Thoracic aorta (tissue), 2 donors: Measurements from ENCODE around the gene PFDN4. TPM values are rescaled to one million over a fixed set of nuclear protein-coding genes. Genes with fewer than 3 reads are reported as not detected.

Experiments
- ATAC-seq: fragments of 150-250 bp; one replicate; pipeline ENCODE4 v1.8.0; 2017; ENCODE audit warnings: low read depth; ENCODE audit not compliant: insufficient number of reproducible peaks, low FRiP score
- DNase-seq: peaks from one replicate; pipeline ENCODE4 v3.0.0-alpha.2; 2020; ENCODE audit warnings: low spot score
- H3K27ac ChIP-seq, 2 donors: fragments of 200-600 bp; sonication (generic); 1 replicate in 1 of 2; 2 replicates in 1 of 2; pipeline ENCODE4 v1.5.1; 2016; ENCODE audit warnings: mild to moderate bottlenecking in 2 of 2, moderate library complexity in 2 of 2
- H3K27me3 ChIP-seq: fragments of 200-600 bp; sonication (generic); replicated peaks from 2 replicates; pipeline ENCODE4 v1.6.0; 2016; ENCODE audit warnings: mild to moderate bottlenecking; ENCODE audit not compliant: insufficient read depth
- H3K36me3 ChIP-seq: fragments of 200-600 bp; sonication (generic); one replicate; pipeline ENCODE4 v1.5.1; 2016
- H3K4me1 ChIP-seq, 2 donors: fragments of 200-600 bp; sonication (generic); 1 replicate in 1 of 2; 2 replicates in 1 of 2; pipeline versions ENCODE4 v1.5.1 to v1.6.0; 2016; ENCODE audit warnings: low read depth in 2 of 2, mild to moderate bottlenecking in 1 of 2; ENCODE audit not compliant: control insufficient read depth in 1 of 2
- H3K4me3 ChIP-seq: fragments of 200-600 bp; sonication (generic); 2 replicates; pipeline ENCODE4 v1.5.1; 2016; ENCODE audit warnings: mild to moderate bottlenecking
- H3K9me3 ChIP-seq: fragments of 200-600 bp; sonication (generic); 2 replicates; pipeline ENCODE4 v1.5.1; 2016
- total RNA-seq, 2 donors: library from RNA; depleted of rRNA; stranded (reverse); fragments of >200 nt; gene quantifications; one replicate each; pipeline versions ENCODE4 v1.1.0 to v1.2.3, GENCODE V29; 2016
- TF ChIP-seq, protein P1 (sequence below): fragments of 200-600 bp; sonication (generic); IDR thresholded peaks from one replicate; pipeline ENCODE4 v1.5.1; 2019; ENCODE audit warnings: antibody characterized with exemption

Gene PFDN4
- total RNA-seq, 2 donors from 2014 or later: 50.5 to 73.2 TPM

GRCh38 chr20:54165803-54166202, 42.1 kb upstream of the PFDN4 start:
- no peak for ATAC-seq
- H3K9me3 ChIP-seq: no peaks in the 10 kb centered on the region
- TF ChIP-seq, protein P1, sequence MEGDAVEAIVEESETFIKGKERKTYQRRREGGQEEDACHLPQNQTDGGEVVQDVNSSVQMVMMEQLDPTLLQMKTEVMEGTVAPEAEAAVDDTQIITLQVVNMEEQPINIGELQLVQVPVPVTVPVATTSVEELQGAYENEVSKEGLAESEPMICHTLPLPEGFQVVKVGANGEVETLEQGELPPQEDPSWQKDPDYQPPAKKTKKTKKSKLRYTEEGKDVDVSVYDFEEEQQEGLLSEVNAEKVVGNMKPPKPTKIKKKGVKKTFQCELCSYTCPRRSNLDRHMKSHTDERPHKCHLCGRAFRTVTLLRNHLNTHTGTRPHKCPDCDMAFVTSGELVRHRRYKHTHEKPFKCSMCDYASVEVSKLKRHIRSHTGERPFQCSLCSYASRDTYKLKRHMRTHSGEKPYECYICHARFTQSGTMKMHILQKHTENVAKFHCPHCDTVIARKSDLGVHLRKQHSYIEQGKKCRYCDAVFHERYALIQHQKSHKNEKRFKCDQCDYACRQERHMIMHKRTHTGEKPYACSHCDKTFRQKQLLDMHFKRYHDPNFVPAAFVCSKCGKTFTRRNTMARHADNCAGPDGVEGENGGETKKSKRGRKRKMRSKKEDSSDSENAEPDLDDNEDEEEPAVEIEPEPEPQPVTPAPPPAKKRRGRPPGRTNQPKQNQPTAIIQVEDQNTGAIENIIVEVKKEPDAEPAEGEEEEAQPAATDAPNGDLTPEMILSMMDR: no peak
- H3K36me3 ChIP-seq: no peaks in the 10 kb centered on the region
- DNase-seq: no peak
- H3K27me3 ChIP-seq: no peaks in the 10 kb centered on the region
- no peaks in the 10 kb centered on the region for H3K4me1 ChIP-seq
- no peak overlapping the region for H3K4me3 ChIP-seq
- H3K27ac ChIP-seq: no peak overlapping the region

- Histone ChIP-seq H3K27me3 (no peaks in the 10 kb centered on the region), H3K27ac (no peak overlapping the region), H3K4me1 (no peaks in the 10 kb centered on the region), H3K36me3 (no peaks in the 10 kb centered on the region), H3K9me3 (no peaks in the 10 kb centered on the region), H3K4me3 (no peak overlapping the region)
- no peak for ATAC-seq
- no peak for DNase-seq
- TF ChIP-seq, protein P1: no peak
Measured at GRCh38 chr20:54166987-54167662, 40.8 kb upstream of the PFDN4 start.

DNA sequence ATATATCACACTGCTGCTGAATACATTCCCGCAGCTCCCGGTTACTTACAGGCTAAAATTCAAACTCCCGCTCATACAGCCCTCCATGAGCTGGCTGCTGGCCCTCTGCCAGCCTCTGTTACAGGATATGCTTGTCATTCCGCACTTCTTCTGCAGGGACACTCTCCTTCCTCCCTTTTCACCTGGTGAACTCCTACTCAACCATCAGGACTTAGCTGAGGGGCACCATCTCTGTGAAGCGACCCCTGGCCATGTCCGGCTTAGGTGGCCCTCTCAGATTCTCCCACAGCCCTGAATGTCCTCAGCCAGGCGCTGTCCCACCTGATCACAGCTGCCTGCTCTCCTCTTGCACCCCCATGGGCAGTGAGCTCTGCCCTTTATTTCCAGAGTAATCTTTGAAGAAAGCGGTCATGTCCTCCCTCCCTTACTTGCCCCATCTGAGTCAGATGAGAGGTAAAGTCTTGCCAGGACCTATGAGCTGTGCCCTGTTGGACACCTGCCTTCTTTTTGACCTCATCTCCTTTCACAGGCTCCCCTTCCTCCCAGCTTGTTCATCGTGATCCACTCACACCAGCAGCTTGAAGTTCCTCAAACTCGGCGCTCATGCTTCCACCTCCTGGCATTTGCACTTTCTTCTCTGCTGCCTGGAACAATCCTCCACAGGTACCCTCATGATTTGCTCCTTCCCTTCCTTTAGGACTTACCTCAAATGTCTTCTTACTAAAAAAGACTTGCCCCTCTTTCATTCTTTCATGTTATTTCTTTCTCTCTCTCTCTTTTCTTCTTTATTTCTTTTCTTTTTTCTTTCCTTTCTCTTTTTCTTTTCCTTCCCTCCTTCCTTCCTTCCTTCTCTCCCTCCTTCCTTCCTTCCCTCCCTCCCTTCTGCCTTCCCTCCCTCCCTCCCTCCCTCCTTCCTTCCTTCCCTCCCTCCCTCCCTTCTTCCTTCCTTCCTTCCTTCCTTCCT, 39.7 kb upstream of the PFDN4 start:
- Histone ChIP-seq H3K9me3 (no peaks in the 10 kb centered on the region), H3K36me3 (no peaks in the 10 kb centered on the region), H3K4me3 (no peak overlapping the region), H3K27ac (no peak overlapping the region), H3K27me3 (peaks cover 3% of the 10 kb centered on the region), H3K4me1 (peaks cover 0 to 6% of the 10 kb centered on the region in 2 donors)
- TF ChIP-seq, protein P1: no peak
- ATAC-seq (no peak), DNase-seq (no peak)

DNA sequence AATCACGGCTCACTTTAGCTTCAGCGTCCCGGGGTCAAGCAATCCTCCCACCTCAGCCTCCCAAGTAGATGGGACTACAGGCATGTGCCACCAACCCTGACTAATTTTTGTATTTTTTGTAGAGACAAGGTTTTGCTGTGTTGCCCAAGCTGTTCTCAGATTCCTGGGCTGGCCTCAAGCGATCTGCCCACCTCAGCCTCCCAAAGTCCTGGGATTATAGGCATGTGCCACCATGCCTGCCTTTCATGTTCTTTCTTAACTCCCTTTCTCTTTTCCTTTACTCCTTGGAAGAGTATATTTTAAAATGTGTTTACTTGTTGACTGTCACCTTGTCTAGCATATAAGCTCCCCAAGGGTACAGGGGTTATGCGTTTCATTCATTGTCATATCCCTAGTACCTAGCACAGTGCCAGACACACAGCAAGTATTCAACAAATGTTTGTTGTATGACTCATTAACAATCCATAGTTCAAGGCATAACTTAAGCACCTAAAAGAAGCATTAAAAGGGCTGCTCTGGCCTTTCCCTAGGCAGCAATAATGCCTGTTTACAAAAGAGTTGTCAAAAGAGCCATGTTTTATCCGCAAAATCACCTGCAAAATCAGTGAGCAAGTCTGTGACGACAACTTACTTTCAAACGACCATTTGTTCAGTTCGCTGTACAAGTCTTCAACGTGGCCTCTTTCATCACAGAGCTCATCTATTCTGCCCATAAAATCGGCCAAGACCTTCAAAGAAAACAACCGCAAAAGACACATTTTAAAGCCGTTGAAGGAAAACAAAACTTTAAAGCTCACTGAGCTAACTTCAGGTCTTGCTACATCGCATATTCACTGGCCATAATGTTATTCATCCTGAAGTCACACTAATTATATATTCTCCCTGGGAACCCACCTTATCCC, 38.7 kb upstream of the PFDN4 start:
- no peak overlapping the region for H3K27ac ChIP-seq
- H3K27me3 ChIP-seq: peaks cover 6% of the 10 kb centered on the region
- no peak overlapping the region for H3K4me3 ChIP-seq
- no peak for ATAC-seq
- no peaks in the 10 kb centered on the region for H3K36me3 ChIP-seq
- DNase-seq: no peak
- peaks cover 0 to 16% of the 10 kb centered on the region in 2 donors for H3K4me1 ChIP-seq
- TF ChIP-seq, protein P1: no peak
- no peaks in the 10 kb centered on the region for H3K9me3 ChIP-seq
